Activated CD8-positive, alpha-beta T cell treated with anti-CD3 and anti-CD28 coated beads, Interleukin-2, amount 10 ng/mL, durations not matched to agents 7 days and 5 days (primary cell): ENCODE results near the gene AKAP13. TPM values are rescaled to one million over a fixed set of nuclear protein-coding genes. Genes with fewer than 3 reads are reported as not detected.
A peak's percentile ranks its signal among the peaks of the same experiment; 100 is the strongest.

ENCODE experiments used
- ATAC-seq: fragments of 150-1000 bp; cut with Tn5 transposase; one replicate; pipeline ENCODE4 v1.10.0; 2021; ENCODE audit warnings: moderate library complexity
- CTCF ChIA-PET: fragments of 350-600 bp; sonication (Branson Sonifier 250); formaldehyde crosslinking; loops from one replicate; lab custom pipeline; 2021; ENCODE audit warnings: antibody characterized with exemption; lab: Charles Lee
- POLR2A ChIA-PET: fragments of 350-600 bp; sonication (Branson Sonifier 250); formaldehyde crosslinking; loops from one replicate; lab custom pipeline; 2021; ENCODE audit warnings: antibody characterized with exemption; lab: Charles Lee
- DNase-seq: peaks from one replicate; pipeline ENCODE4 v3.0.0-alpha.2; 2020
- H3K27ac Mint-ChIP-seq: one replicate; pipeline ENCODE4 v1.8.0; 2021; ENCODE audit warnings: mild to moderate bottlenecking, mixed read lengths
- H3K27me3 Mint-ChIP-seq: one replicate; pipeline ENCODE4 v1.8.0; 2021; ENCODE audit warnings: low read depth, mixed read lengths
- H3K36me3 Mint-ChIP-seq: one replicate; pipeline ENCODE4 v1.8.0; 2021; ENCODE audit warnings: low read depth, mixed read lengths
- H3K4me1 Mint-ChIP-seq: one replicate; pipeline ENCODE4 v1.8.0; 2021; ENCODE audit warnings: low read depth, mixed read lengths
- H3K4me3 Mint-ChIP-seq: one replicate; pipeline ENCODE4 v1.8.0; 2021; ENCODE audit warnings: mild to moderate bottlenecking, mixed read lengths
- H3K9me3 Mint-ChIP-seq: one replicate; pipeline ENCODE4 v1.8.0; 2022; ENCODE audit warnings: mixed read lengths; ENCODE audit not compliant: insufficient read depth
- total RNA-seq, 2 experiments: library from RNA; stranded (reverse); gene quantifications; one replicate each; pipeline ENCODE4 v1.2.3, GENCODE V29; 2021

AKAP13 gene
- total RNA-seq, 2 experiments from 2014 or later, result 112 to 117 TPM

DNA sequence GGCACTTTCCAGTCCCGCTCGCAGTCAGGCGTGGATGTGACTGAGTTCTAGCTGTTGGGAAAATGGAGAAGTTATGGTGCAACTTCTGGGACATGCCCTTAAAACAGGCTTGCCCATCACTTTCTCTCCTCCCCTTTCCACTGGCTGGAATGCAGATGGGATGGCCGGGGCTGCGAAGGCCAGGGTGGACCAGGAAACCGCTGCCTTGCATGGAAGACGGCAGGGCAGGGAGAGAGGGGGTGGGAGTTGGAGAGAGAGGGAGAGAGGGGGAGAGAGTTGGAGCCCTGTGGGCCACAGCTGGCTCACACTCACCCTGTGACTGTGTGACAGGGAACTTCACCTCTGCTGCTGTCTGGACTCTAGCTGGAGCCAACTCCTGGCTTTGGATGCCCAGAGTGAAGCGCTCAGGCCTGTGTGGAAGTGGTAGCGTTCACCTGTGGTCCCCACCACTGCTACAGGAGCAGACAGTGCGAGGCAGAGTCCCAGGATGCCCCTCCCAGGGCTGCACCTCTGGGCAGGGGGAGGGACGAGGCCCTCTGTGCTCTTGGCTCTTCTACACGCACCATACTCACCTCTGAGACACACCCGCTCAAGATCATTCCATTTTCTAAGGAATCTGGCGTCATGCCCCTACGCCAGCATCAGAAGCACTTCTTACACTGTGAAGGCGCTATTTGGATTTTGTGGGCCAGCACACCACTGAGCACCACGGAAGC, 377.7 kb downstream of the AKAP13 start:
- no peaks in the 10 kb centered on the region for H3K9me3 Mint-ChIP-seq
- H3K27me3 Mint-ChIP-seq, result no peaks in the 10 kb centered on the region
- ATAC-seq (no peak), DNase-seq (no peak)
- H3K27ac Mint-ChIP-seq, result no peak overlapping the region
- ChIA-PET CTCF (no interaction called here), POLR2A (no interaction called here)
- no peak overlapping the region for H3K4me3 Mint-ChIP-seq
- peaks cover 4% of the 10 kb centered on the region for H3K4me1 Mint-ChIP-seq
- no peaks in the 10 kb centered on the region for H3K36me3 Mint-ChIP-seq

DNA sequence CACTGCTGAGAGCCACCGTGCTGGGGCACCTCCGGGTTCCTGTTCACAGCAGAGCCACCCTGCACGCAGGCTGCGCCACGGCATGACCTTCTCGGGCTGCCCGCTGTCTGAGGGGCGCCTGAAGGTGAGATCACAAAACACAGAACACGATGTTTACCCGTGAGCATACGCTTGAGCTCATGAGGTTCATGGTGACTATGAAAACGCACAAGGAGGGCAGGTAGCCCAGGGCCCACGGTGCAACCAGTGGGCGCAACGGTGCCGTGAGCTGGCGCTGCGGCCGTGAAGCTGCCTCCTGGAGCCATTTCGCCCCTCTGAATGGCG, 378.2 kb downstream of the AKAP13 start:
- H3K9me3 Mint-ChIP-seq, result no peaks in the 10 kb centered on the region
- CTCF ChIA-PET, result no interaction called here
- no peaks in the 10 kb centered on the region for H3K27me3 Mint-ChIP-seq

DNA sequence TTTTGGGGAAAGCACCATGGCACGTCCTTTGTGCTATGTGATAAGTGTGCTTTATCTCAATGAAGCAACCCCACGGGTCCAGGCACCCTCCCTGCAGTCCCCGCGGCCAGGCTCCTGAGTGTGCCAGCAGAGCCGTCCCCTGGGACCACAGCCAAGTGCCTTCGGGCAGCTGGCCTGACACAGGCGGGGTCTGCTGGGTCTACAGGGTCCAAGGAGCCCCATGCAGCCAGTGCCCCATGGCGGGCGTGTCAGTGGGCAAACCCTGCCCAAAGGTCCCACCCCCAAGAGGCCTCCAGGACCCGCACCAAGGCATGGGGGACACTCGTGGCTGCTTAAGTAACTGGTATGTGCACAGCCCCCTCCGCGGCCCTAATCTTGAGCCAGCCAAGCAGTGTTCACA, 379.0 kb downstream of the AKAP13 start:
- CTCF ChIA-PET, result no interaction called here
- Mint-ChIP-seq H3K4me3 (no peak overlapping the region), H3K27me3 (no peaks in the 10 kb centered on the region), H3K4me1 (no peaks in the 10 kb centered on the region), H3K9me3 (no peaks in the 10 kb centered on the region), H3K36me3 (no peaks in the 10 kb centered on the region), H3K27ac (no peak overlapping the region)
- ATAC-seq (no peak), DNase-seq (no peak)
- POLR2A ChIA-PET, result no interaction called here

More for the DNA sequence above, 378.2 kb downstream of the AKAP13 start:
- Mint-ChIP-seq H3K4me3 (no peak overlapping the region), H3K4me1 (no peaks in the 10 kb centered on the region), H3K27ac (no peak overlapping the region), H3K36me3 (no peaks in the 10 kb centered on the region)
- POLR2A ChIA-PET, result no interaction called here
- ATAC-seq (no peak), DNase-seq (no peak)

DNA sequence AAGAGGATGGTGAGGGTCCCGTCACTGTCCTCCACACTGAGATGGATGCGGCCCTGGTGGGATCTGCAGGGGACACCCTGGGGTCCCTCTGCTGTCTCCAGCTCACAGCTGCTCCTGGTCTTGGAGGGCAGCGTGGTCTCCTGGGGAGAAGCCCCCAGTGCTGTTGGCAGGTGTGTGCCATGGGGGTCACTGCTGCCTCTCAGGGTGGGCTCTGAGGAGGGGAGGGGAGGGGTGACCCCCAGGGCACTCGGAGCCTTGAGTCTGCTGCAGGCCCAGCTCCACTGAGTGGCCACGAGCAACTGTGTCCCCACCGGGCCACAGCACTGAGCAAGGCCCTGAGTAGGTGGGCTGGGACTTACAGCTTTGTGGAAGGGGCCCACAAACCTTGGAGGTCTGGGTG, 379.6 kb downstream of the AKAP13 start:
- Mint-ChIP-seq H3K4me3 (no peak overlapping the region), H3K4me1 (no peaks in the 10 kb centered on the region), H3K9me3 (no peaks in the 10 kb centered on the region), H3K36me3 (no peaks in the 10 kb centered on the region), H3K27ac (no peak overlapping the region), H3K27me3 (no peaks in the 10 kb centered on the region)
- DNase-seq (no peak), ATAC-seq (no peak)
- CTCF ChIA-PET, result no interaction called here
- POLR2A ChIA-PET, result no interaction called here

DNA sequence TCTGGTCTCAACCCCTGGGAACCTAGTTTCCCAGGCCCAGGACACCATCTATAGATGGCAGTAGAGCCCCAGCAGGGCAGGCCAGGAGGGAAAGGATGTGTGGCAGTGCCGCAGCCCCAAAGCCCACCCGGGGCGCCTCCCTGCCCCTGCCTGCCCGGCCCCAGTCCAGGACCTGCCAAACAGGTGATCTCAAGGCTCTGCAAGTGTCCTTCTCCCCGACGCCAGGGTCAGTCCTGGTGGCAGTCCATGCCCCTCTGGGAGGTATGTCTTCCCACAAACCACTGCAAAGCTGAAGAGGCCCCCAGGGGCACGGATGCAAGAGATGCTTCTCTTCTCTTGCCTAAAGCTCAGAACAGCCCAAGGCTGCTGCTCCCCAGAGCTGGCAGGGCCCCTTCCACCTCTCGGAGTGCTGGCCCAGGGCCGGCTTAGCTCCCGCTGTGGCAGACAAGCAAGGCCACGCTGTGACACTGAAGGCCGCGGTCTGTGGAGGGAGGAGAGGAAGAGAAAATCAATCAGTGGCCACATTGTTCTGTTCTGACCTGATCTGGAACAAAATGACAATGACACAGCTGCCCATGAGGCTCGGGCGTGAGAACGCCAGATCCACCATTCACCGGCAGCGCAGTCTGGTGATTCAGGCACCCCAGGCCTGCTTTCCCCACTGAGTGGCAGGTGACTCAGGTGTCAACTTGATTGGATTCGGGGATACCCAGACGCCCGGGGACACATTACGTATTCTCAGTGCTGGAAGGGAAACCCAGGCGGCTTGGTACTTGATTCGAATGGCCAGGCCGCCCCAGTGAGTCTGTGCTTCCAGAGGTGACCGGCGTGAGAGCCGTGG, 380.3 kb downstream of the AKAP13 start:
- Mint-ChIP-seq H3K4me3 (no peak overlapping the region), H3K9me3 (no peaks in the 10 kb centered on the region), H3K27me3 (no peaks in the 10 kb centered on the region), H3K36me3 (no peaks in the 10 kb centered on the region), H3K27ac (no peak overlapping the region), H3K4me1 (no peaks in the 10 kb centered on the region)
- POLR2A ChIA-PET, result no interaction called here
- CTCF ChIA-PET, result no interaction called here
- no peak for DNase-seq
- no peak for ATAC-seq

DNA sequence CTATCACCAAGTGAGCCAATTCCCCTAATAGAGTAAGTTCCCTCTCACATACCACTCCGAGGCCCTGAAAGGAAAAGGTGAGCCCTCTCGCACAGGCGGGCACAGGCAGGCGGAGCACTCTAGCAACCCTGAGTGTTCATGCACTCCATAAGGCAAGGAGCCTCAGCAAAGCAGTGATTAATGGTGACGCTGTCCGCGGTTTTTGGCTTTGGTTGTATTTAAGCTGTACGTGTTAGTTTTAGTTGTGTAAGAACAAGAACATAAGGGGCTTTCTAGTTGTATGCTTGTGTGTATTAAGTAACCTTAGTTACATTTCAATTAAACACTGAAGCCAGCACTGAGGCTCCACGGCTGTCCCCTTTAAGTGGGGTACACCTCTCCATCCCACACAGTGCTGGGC, 381.2 kb downstream of the AKAP13 start:
- ATAC-seq (no peak), DNase-seq (no peak)
- Mint-ChIP-seq H3K4me3 (no peak overlapping the region), H3K36me3 (no peaks in the 10 kb centered on the region), H3K4me1 (no peaks in the 10 kb centered on the region), H3K27ac (no peak overlapping the region), H3K27me3 (no peaks in the 10 kb centered on the region), H3K9me3 (no peaks in the 10 kb centered on the region)
- POLR2A ChIA-PET, result no interaction called here
- CTCF ChIA-PET, result no interaction called here

DNA sequence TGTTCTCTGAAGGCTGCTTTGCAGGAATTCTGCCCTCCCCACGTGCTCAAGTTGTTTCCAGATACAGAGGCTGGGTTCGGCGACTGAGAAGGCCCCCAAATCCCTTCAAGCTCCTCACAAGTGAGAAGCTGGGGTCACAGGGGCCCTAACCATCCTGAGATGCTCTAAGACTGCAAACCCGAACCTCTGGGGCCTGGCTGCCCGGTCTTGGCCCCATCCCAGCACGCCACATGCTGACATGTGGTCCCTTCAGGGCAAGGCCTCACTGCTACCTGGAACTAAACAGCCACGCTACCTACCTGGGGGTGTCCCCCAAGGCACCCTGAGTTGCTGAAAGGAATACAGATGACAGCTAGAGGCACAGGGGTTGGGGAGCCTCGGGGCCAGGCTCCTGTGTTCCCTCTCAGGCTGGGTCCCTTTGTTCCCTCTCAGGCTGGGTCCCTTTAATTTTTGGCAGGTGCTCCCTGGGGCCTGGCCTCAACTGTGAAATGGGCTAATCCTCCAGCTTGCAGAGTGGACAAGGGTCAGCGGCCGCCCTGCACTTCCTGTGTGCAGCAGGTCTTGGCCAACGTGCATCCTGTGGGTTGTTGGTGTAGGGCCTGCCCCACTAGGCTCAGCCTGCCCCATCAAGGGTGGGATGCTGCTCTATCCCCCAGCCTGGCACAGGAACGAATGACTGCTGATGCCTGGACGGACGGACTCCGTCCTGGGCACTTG, 381.8 kb downstream of the AKAP13 start:
- ChIA-PET CTCF (no interaction called here), POLR2A (no interaction called here)
- no peaks in the 10 kb centered on the region for H3K27me3 Mint-ChIP-seq
- no peaks in the 10 kb centered on the region for H3K4me1 Mint-ChIP-seq
- no peaks in the 10 kb centered on the region for H3K36me3 Mint-ChIP-seq
- no peak overlapping the region for H3K27ac Mint-ChIP-seq
- H3K4me3 Mint-ChIP-seq, result no peak overlapping the region
- H3K9me3 Mint-ChIP-seq, result no peaks in the 10 kb centered on the region
- no peak for DNase-seq
- no peak for ATAC-seq

DNA sequence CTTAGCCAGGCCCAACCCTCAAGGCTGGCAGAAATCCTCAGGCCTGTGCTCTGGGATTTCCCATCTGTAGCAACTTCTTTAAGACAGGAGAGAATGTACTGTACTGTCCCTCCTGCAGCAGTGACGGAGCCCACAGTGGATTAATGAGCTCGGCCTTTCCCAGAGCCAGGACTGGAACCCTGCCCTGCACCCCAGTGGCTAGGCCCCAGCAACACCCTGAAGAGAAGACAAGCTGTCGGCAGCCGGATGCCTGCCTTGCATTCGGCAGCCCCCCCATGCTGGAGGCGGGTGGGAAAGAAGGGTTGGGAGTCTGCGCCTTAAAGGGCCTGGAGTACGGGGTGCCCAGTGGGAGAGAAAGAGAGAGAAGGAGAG, 382.3 kb downstream of the AKAP13 start:
- ChIA-PET POLR2A (no interaction called here), CTCF (interaction anchor here (0.7 kb wide), 1 partner anchor 33 kb away, joined by 3 read pairs; no protein-coding TSS in a partner anchor)
- Mint-ChIP-seq H3K4me3 (no peak overlapping the region), H3K4me1 (no peaks in the 10 kb centered on the region), H3K27ac (no peak overlapping the region), H3K9me3 (no peaks in the 10 kb centered on the region), H3K36me3 (no peaks in the 10 kb centered on the region), H3K27me3 (no peaks in the 10 kb centered on the region)
- ATAC-seq (no peak), DNase-seq (no peak)

DNA sequence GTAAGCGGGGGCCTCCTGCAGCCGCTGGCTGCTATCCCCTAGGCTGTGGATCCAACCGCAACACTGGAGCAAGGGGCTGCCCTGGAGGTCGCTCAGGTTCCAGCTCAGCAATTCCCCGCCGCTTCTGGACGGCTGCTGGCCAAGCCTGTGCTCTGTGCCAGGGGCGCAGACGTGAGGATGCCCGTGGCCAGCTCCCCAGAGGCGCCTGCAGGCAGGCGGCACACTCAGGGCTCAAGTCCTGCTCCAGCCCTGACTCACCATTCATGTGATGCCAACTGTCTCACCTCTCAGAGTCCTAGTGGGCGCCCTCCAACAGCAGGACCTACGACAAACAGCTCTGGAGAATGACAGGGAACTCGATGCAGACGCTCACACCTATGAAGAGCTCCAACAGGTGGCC, 382.8 kb downstream of the AKAP13 start:
- Mint-ChIP-seq H3K36me3 (no peaks in the 10 kb centered on the region), H3K27ac (peak overlapping the region; percentile 54), H3K9me3 (no peaks in the 10 kb centered on the region), H3K4me1 (no peaks in the 10 kb centered on the region), H3K4me3 (no peak overlapping the region), H3K27me3 (no peaks in the 10 kb centered on the region)
- DNase-seq (no peak), ATAC-seq (no peak)
- ChIA-PET POLR2A (no interaction called here), CTCF (interaction anchor here (0.7 kb wide), 1 partner anchor 33 kb away, joined by 3 read pairs; no protein-coding TSS in a partner anchor)

DNA sequence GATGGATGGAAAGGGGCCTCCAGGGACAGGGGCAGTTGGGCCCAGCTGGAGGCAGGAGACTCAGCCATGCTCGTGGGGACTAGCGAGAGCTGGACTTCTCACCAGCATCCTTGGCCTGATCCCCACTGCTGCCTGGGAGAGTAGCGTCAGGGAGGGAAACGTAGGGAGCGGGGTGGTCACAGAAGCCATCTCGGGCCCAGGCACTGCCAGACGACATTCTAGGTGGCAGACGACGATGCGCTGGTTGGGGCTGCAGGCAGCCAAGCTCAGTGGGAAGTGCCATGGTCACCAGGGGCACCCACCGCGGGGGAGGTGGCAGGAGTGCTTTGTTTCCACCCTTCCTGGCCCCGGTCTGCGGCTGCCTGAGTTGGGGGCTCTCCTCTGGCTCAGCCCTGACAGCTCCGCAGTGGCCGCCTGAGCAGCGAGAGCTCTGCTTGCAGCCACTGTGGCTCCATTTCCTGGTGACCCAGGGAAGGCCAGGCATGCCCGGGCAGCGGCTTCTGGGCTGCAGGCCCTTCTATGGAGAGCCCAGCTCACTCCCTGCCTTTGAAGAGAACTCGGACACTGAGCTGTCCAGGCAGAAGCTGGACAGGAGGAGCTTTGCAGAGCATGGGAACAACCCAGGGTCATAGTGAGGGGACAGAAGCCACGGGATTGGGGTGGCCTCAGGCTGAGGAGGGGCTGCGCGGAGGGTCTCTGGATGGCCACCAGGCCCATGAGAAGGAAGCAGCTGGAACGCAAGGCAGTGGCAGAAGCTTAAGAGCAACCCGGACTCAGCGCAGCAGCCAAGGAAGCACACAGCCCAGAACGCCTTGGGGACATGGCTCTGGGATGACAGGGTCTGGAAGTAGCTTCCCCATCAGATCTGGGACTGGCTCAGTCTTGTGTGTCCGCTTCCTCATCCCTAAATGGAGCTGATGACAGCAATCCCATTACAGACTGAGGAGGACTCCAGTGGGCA, 383.6 kb downstream of the AKAP13 start:
- Mint-ChIP-seq H3K4me3 (no peak overlapping the region), H3K4me1 (no peaks in the 10 kb centered on the region), H3K27me3 (no peaks in the 10 kb centered on the region), H3K36me3 (no peaks in the 10 kb centered on the region), H3K27ac (peak overlapping the region; percentile 54), H3K9me3 (no peaks in the 10 kb centered on the region)
- no peak for ATAC-seq
- DNase-seq, result no peak
- ChIA-PET POLR2A (no interaction called here), CTCF (interaction anchor here (0.9 to 1.5 kb wide), 2 partner anchors 75 to 77 kb away, joined by 4 read pairs; no protein-coding TSS in a partner anchor)

DNA sequence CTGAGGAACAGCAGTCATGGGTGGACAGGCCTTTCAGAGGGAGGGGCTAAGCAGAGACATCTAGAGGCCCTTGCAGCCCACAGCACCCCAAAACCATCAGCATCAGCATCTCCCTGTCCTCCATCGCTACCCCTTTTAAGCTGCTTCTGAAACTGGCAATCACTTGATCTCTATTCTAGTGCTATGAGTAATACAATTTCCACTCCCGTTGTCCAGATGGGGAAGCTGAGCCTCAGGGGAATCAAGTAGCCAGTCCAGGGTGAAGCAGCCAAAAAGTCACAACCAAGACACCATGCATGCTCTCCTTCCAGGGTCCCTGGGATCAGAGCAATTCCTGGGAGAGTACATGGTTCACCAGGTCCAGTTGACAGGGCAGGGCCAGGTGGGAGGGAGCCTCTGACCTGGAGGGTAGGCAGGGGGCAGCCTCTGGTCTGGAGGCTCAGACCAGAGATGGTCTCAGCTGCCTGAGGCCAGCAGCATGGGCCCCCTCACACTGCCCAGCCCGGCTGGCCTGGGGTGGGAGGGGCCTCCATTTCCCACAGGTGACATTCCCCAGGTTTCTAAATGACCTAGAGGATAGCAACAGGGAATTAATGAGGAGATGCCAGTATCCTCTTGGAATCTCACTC, 384.4 kb downstream of the AKAP13 start:
- ATAC-seq, result peak; percentile 25
- Mint-ChIP-seq H3K4me3 (no peak overlapping the region), H3K9me3 (no peaks in the 10 kb centered on the region), H3K27me3 (no peaks in the 10 kb centered on the region), H3K4me1 (no peaks in the 10 kb centered on the region), H3K27ac (no peak overlapping the region), H3K36me3 (no peaks in the 10 kb centered on the region)
- DNase-seq, result no peak
- CTCF ChIA-PET, result interaction anchor here (0.9 to 1.5 kb wide), 2 partner anchors 75 to 76 kb away, joined by 4 read pairs; no protein-coding TSS in a partner anchor
- POLR2A ChIA-PET, result no interaction called here
